Pericardium fibroblast (primary cell): ENCODE results near the gene TCP1. TPM values are rescaled to one million over a fixed set of nuclear protein-coding genes. Genes with fewer than 3 reads are reported as not detected.

Experiments used
- total RNA-seq: library from RNA; depleted of rRNA; stranded (reverse); fragments of >200 nt; gene quantifications from 2 replicates; pipeline ENCODE4 v1.2.3, GENCODE V29; 2015

Gene TCP1
- total RNA-seq, result 135 and 136 TPM in 2 replicates

GRCh38 chr6:159789377-159790148 is at the start of gene TCP1:
TCP1 (minus strand) TSS chr6:159789602; CDS start chr6:159789468, 134 bp downstream.

GRCh38 chr6:159800141-159800865 is 10.9 kb upstream of the TCP1 start, which contains the start of gene PNLDC1:
PNLDC1 (plus strand) TSS chr6:159800276; CDS start chr6:159800308, 32 bp downstream.

GRCh38 chr6:159790149-159790955 is 950 bp upstream of the TCP1 start, which contains the start of gene MRPL18:
MRPL18 (plus strand) TSS chr6:159790467; CDS start chr6:159790588, 121 bp downstream.

GRCh38 chr6:159761873-159762680 is 27.3 kb downstream of the TCP1 start, which contains the start of gene ACAT2:
ACAT2 (plus strand) TSS chr6:159762045; CDS start chr6:159762088, 43 bp downstream.

Other genes starting within 250 kb of the TCP1 start
- 68.4 and 135 TPM in 2 replicates for gene SOD2, start 96.4 kb downstream of the TCP1 start, total RNA-seq
- 50.9 and 52.9 TPM in 2 replicates for gene WTAP, start 62.1 kb downstream of the TCP1 start, total RNA-seq
- 36.9 and 55.0 TPM in 2 replicates for gene ACAT2, start 27.6 kb downstream of the TCP1 start, total RNA-seq
- 67.7 and 82.9 TPM in 2 replicates for gene MRPL18, start 865 bp upstream of the TCP1 start, total RNA-seq
- 1.4 TPM in 1 of 2 replicates, not detected in the other for gene PNLDC1, start 10.7 kb upstream of the TCP1 start, total RNA-seq
- under 0.01 TPM in 1 of 2 replicates, not detected in the other for gene MAS1, start 101.4 kb upstream of the TCP1 start, total RNA-seq
- 64.4 and 81.3 TPM in 2 replicates for gene IGF2R, start 179.5 kb upstream of the TCP1 start, total RNA-seq